Calu3 (cell line): ENCODE data around the gene OCA2. TPM values are rescaled to one million over a fixed set of nuclear protein-coding genes. Genes with fewer than 3 reads are reported as not detected.

Source experiments
- BruUV-seq: library from RNA; stranded (reverse); fragments of 400-500 nt; replicated peaks from 2 replicates; lab custom pipeline; 2021; lab: Mats Ljungman, UMichigan
- CTCF ChIA-PET: fragments of 300-600 bp; sonication (Branson Sonifier 250); formaldehyde crosslinking; loops from one replicate; lab custom pipeline; 2022; ENCODE audit warnings: antibody characterized with exemption; lab: Charles Lee
- DNase-seq: peaks from one replicate; pipeline ENCODE4 v3.0.0; 2022
- H3K27ac Mint-ChIP-seq: one replicate; pipeline ENCODE4 v1.8.0; 2022; ENCODE audit warnings: mixed read lengths; ENCODE audit not compliant: unreplicated experiment
- H3K27me3 Mint-ChIP-seq: one replicate; pipeline ENCODE4 v1.8.0; 2022; ENCODE audit warnings: mixed read lengths; ENCODE audit not compliant: unreplicated experiment
- H3K36me3 Mint-ChIP-seq: one replicate; pipeline ENCODE4 v1.8.0; 2022; ENCODE audit warnings: mild to moderate bottlenecking, moderate library complexity, mixed read lengths; ENCODE audit not compliant: insufficient read depth, unreplicated experiment
- H3K4me1 Mint-ChIP-seq: one replicate; pipeline ENCODE4 v1.8.0; 2022; ENCODE audit warnings: mild to moderate bottlenecking, low read depth, mixed read lengths; ENCODE audit not compliant: unreplicated experiment
- H3K4me3 Mint-ChIP-seq: one replicate; pipeline ENCODE4 v1.8.0; 2022; ENCODE audit warnings: mild to moderate bottlenecking, low read depth, moderate library complexity, mixed read lengths; ENCODE audit not compliant: unreplicated experiment
- H3K9me3 Mint-ChIP-seq: one replicate; pipeline ENCODE4 v1.8.0; 2022; ENCODE audit warnings: low read depth, mixed read lengths; ENCODE audit not compliant: unreplicated experiment
- intact Hi-C: fragments of 100-400 bp; cut with micrococcal nuclease; formaldehyde crosslinking; loops from one replicate; pipeline ENCODE4 v1.10.0; 2022; ENCODE audit not compliant: unreplicated experiment
- total RNA-seq: library from RNA; stranded (reverse); gene quantifications from 2 replicates; pipeline ENCODE4 v1.2.3, GENCODE V29; 2022
- TF ChIP-seq, protein P1 (sequence below): fragments of 200-600 bp; IDR thresholded peaks from one replicate; pipeline ENCODE4 v1.8.0; 2022; ENCODE audit warnings: antibody characterized with exemption; ENCODE audit not compliant: unreplicated experiment

The OCA2 gene
- total RNA-seq, 1 experiment from 2014 or later, result not detected

DNA sequence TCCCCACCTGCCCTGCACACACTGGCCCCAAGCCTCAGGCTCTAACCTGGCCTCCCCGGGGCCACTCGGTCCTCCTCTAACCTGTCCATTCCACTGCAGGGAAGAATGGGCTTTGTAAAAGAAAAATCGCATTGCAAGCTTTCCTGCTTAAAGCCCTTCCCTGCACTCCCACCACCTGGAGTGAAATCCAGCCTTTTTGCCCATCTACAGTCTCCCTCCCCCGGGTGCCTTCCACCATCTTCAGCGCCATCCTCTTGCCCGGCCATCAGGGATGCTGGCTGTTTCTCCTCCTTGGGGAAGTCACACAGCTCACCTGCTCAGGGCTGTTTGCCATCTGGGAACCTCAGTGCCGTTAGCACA is 266.9 kb downstream of the OCA2 start:
- no peak for DNase-seq
- H3K27me3 Mint-ChIP-seq, result no peaks in the 10 kb centered on the region
- TF ChIP-seq, protein P1, sequence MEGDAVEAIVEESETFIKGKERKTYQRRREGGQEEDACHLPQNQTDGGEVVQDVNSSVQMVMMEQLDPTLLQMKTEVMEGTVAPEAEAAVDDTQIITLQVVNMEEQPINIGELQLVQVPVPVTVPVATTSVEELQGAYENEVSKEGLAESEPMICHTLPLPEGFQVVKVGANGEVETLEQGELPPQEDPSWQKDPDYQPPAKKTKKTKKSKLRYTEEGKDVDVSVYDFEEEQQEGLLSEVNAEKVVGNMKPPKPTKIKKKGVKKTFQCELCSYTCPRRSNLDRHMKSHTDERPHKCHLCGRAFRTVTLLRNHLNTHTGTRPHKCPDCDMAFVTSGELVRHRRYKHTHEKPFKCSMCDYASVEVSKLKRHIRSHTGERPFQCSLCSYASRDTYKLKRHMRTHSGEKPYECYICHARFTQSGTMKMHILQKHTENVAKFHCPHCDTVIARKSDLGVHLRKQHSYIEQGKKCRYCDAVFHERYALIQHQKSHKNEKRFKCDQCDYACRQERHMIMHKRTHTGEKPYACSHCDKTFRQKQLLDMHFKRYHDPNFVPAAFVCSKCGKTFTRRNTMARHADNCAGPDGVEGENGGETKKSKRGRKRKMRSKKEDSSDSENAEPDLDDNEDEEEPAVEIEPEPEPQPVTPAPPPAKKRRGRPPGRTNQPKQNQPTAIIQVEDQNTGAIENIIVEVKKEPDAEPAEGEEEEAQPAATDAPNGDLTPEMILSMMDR, result no peak
- H3K9me3 Mint-ChIP-seq, result no peaks in the 10 kb centered on the region
- H3K27ac Mint-ChIP-seq, result no peak overlapping the region
- intact Hi-C loops, result no loop called here
- H3K4me1 Mint-ChIP-seq, result no peaks in the 10 kb centered on the region
- CTCF ChIA-PET, result no interaction called here
- H3K36me3 Mint-ChIP-seq, result no peaks in the 10 kb centered on the region
- no peak overlapping the region for H3K4me3 Mint-ChIP-seq
- no TSS peak for BruUV-seq

DNA sequence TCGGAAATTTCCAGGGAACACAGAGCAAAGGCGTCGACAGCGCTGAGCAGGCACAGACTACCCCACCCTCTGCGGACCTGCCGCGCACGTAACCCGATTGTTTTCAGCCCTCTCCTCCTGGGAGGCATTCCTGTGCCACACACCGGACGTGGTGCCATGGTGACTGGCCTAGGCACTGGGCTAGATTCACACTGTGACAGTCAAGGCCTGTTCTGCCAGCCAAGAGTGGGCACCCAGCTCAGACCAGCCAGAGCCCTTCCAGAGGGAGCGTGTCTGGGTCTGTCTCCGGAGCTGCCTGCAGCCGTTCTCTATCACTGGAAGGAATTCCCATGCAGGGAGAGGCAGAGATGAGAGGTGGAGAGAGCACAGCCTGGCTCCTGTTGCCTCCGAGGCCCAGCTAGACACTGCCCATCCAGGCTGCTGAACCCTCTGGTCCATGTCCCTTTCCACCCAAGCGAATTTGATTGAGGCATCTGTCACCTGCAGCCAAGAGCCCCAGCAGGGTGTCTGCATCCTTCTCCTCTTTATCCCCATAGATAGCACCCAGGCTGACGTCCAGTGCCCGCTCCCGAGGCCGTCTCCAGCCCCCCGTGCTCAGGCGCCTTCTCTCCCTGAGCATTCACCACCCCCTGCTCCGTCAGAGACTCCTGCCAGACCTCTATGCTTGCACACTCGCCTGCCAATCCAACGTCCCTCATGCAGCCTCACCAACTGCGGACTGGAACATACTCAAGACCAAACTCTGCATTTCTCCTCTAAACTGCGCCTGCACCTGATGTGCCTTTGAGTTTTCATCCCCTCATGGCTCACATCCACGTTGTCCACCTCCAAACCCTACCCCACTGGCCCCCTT is 267.5 kb downstream of the OCA2 start:
- no peaks in the 10 kb centered on the region for H3K36me3 Mint-ChIP-seq
- no peaks in the 10 kb centered on the region for H3K4me1 Mint-ChIP-seq
- no peak overlapping the region for H3K4me3 Mint-ChIP-seq
- no peak overlapping the region for H3K27ac Mint-ChIP-seq
- CTCF ChIA-PET, result no interaction called here
- TF ChIP-seq, protein P1, result no peak
- H3K9me3 Mint-ChIP-seq, result no peaks in the 10 kb centered on the region
- intact Hi-C loops, result no loop called here
- no peak for DNase-seq
- no peaks in the 10 kb centered on the region for H3K27me3 Mint-ChIP-seq
- no TSS peak for BruUV-seq

DNA sequence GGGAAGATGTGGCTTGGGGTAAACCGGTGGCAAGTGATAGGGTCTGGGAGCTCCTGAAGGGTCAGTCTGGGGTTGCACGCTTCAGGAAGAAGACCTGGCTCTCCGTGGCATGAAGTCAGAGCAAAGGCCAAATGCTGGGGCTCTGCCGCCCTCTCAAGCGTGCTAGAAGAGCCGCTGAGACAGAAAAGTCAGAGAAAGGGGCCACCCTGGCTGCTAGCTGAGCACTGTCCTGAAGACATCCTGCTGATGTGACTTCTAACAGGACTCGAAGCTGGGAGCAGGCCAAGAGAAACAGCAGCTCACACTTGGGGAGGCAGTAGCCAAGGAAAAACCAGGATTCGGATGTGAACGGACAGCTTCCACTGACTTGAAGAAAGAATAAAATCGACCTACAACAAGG is 270.4 kb downstream of the OCA2 start:
- no peaks in the 10 kb centered on the region for H3K4me1 Mint-ChIP-seq
- no TSS peak for BruUV-seq
- no peaks in the 10 kb centered on the region for H3K36me3 Mint-ChIP-seq
- no peak for DNase-seq
- intact Hi-C loops, result no loop called here
- no peaks in the 10 kb centered on the region for H3K27me3 Mint-ChIP-seq
- H3K27ac Mint-ChIP-seq, result no peak overlapping the region
- H3K4me3 Mint-ChIP-seq, result no peak overlapping the region
- CTCF ChIA-PET, result no interaction called here
- TF ChIP-seq, protein P1, result no peak
- H3K9me3 Mint-ChIP-seq, result no peaks in the 10 kb centered on the region

DNA sequence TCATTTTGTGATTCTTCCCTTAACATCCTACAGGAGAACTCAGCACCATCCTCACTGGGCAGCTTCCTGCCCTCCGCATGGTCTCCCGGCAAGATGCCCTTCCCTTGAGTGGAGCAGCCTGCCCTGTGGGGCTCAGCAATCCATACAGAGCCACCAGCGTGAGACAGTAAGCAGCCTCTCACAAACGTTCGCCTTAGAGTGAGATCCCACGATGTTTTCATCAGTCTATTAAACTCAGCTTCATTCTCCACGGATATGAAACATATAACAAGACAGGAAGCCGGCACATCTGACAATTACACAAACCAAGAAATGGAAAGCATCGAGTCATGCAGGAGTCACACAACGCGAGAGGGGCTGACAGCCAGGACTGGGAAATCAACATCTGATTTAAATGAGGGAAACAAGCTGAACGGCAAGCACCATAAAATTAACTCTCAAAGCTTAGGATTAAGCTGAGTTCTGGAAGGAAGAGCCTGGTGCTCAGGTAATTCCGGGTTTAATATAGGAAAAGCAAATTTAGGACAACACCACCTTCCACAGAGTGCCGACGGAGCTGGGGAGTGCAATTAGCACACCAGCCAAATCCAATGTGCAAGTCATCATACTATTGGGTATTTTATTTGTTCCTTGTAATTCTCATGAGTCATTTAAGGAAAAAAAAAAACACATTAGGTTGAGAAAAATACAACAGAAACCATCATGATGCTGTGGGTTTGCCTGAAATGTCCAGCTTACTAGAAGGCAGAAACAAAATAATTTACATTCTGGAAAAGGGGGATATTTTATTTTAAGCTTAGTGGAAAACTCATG is 272.0 kb downstream of the OCA2 start:
- CTCF ChIA-PET, result no interaction called here

More for the DNA sequence above, 272.0 kb downstream of the OCA2 start:
- Mint-ChIP-seq H3K36me3 (no peaks in the 10 kb centered on the region), H3K27ac (no peak overlapping the region), H3K9me3 (no peaks in the 10 kb centered on the region), H3K27me3 (no peaks in the 10 kb centered on the region), H3K4me3 (no peak overlapping the region), H3K4me1 (no peaks in the 10 kb centered on the region)
- intact Hi-C loops, result no loop called here
- BruUV-seq, result no TSS peak
- no peak for DNase-seq
- TF ChIP-seq, protein P1, result no peak
